ENCODE data around the gene MGRN1.

DNA sequence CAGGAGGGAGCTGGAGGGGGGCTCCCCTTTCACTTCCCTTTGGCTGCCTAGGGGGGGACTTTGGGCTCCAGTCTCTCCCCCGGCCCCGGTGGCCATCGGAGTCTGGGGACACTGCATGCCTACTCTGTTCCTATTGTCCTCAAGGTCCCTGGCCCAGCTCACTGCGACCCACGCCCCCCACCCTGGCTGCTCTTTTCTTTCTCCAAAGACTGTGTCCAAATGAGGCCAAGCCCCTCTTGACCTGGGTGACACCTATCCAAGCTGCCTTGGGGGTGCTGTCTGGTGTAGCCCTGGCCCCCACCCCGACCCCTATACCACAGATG is 22.8 kb upstream of the MGRN1 start:
- TF ChIP-seq, protein P1, sequence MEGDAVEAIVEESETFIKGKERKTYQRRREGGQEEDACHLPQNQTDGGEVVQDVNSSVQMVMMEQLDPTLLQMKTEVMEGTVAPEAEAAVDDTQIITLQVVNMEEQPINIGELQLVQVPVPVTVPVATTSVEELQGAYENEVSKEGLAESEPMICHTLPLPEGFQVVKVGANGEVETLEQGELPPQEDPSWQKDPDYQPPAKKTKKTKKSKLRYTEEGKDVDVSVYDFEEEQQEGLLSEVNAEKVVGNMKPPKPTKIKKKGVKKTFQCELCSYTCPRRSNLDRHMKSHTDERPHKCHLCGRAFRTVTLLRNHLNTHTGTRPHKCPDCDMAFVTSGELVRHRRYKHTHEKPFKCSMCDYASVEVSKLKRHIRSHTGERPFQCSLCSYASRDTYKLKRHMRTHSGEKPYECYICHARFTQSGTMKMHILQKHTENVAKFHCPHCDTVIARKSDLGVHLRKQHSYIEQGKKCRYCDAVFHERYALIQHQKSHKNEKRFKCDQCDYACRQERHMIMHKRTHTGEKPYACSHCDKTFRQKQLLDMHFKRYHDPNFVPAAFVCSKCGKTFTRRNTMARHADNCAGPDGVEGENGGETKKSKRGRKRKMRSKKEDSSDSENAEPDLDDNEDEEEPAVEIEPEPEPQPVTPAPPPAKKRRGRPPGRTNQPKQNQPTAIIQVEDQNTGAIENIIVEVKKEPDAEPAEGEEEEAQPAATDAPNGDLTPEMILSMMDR (IDR thresholded peaks at IDR 0.05; ENCODE audit: borderline replicate concordance, extremely low read depth, low read length, poor library complexity, severe bottlenecking) = no peak
- TF ChIP-seq EZH2 (IDR thresholded peaks at IDR 0.05; ENCODE audit: borderline replicate concordance, low read depth, low read length, severe bottlenecking) = no peak
